Measurements from ENCODE around the gene EDAR. TPM values are rescaled to one million over a fixed set of nuclear protein-coding genes. Genes with fewer than 3 reads are reported as not detected.

The EDAR gene
- polyA plus RNA-seq, 1 experiment = not detected

GRCh38 chr2:108971661-108972566, 17.1 kb downstream of the EDAR start:
- CTCF ChIA-PET = no interaction called here
- H3K27ac ChIP-seq (ENCODE audit: low read depth, low read length) = no peak overlapping the region
- no peak for TF ChIP-seq CTCF (IDR thresholded peaks at IDR 0.05; ENCODE audit: low read depth, low read length)
- peaks cover 38% of the 10 kb centered on the region for H3K27me3 ChIP-seq (ENCODE audit: control insufficient read depth, insufficient read depth, low read length)
- H3K4me3 ChIP-seq (ENCODE audit: low read depth, low read length) = no peak overlapping the region
- peaks cover 7% of the 10 kb centered on the region; the same call in 1 of the 2 replicates for H3K9me3 ChIP-seq (ENCODE audit: control insufficient read depth, insufficient read depth, low read length)
- POLR2A ChIA-PET = no interaction called here
- no peak for DNase-seq (ENCODE audit: low read depth, low spot score)

GRCh38 chr2:108970369-108970768, 18.7 kb downstream of the EDAR start:
- H3K9me3 ChIP-seq (ENCODE audit: control insufficient read depth, insufficient read depth, low read length) = peaks cover 7% of the 10 kb centered on the region; the same call in 1 of the 2 replicates
- ChIA-PET POLR2A (no interaction called here), CTCF (no interaction called here)
- H3K4me3 ChIP-seq (ENCODE audit: low read depth, low read length) = no peak overlapping the region
- no peak for TF ChIP-seq CTCF (IDR thresholded peaks at IDR 0.05; ENCODE audit: low read depth, low read length)
- no peak overlapping the region for H3K27ac ChIP-seq (ENCODE audit: low read depth, low read length)
- DNase-seq (ENCODE audit: low read depth, low spot score) = no peak
- peaks cover 44% of the 10 kb centered on the region for H3K27me3 ChIP-seq (ENCODE audit: control insufficient read depth, insufficient read depth, low read length)

- Histone ChIP-seq H3K9me3 (ENCODE audit: control insufficient read depth, insufficient read depth, low read length) (peaks cover 7% of the 10 kb centered on the region; the same call in 1 of the 2 replicates), H3K4me3 (ENCODE audit: low read depth, low read length) (no peak overlapping the region), H3K27ac (ENCODE audit: low read depth, low read length) (no peak overlapping the region), H3K27me3 (ENCODE audit: control insufficient read depth, insufficient read depth, low read length) (peaks cover 46% of the 10 kb centered on the region)
- POLR2A ChIA-PET = no interaction called here
- TF ChIP-seq CTCF (IDR thresholded peaks at IDR 0.05; ENCODE audit: low read depth, low read length) = no peak
- DNase-seq (ENCODE audit: low read depth, low spot score) = no peak
- CTCF ChIA-PET = no interaction called here
These were observed 19.2 kb downstream of the EDAR start for GRCh38 chr2:108969856-108970255.

GRCh38 chr2:108968619-108969018, 20.4 kb downstream of the EDAR start:
- Histone ChIP-seq H3K27me3 (ENCODE audit: control insufficient read depth, insufficient read depth, low read length) (peaks cover 54% of the 10 kb centered on the region), H3K4me3 (ENCODE audit: low read depth, low read length) (no peak overlapping the region), H3K27ac (ENCODE audit: low read depth, low read length) (no peak overlapping the region), H3K9me3 (ENCODE audit: control insufficient read depth, insufficient read depth, low read length) (peaks cover 7% of the 10 kb centered on the region; the same call in 1 of the 2 replicates)
- POLR2A ChIA-PET = no interaction called here
- CTCF ChIA-PET = no interaction called here
- no peak for TF ChIP-seq CTCF (IDR thresholded peaks at IDR 0.05; ENCODE audit: low read depth, low read length)
- DNase-seq (ENCODE audit: low read depth, low spot score) = no peak

- H3K4me3 ChIP-seq (ENCODE audit: low read depth, low read length) = no peak overlapping the region
- POLR2A ChIA-PET = no interaction called here
- TF ChIP-seq CTCF (IDR thresholded peaks at IDR 0.05; ENCODE audit: low read depth, low read length) = no peak
- DNase-seq (ENCODE audit: low read depth, low spot score) = no peak
- H3K27ac ChIP-seq (ENCODE audit: low read depth, low read length) = no peak overlapping the region
- CTCF ChIA-PET = no interaction called here
- H3K27me3 ChIP-seq (ENCODE audit: control insufficient read depth, insufficient read depth, low read length) = peaks cover 56% of the 10 kb centered on the region
- peaks cover 7% of the 10 kb centered on the region; the same call in 1 of the 2 replicates for H3K9me3 ChIP-seq (ENCODE audit: control insufficient read depth, insufficient read depth, low read length)
These were observed 21.3 kb downstream of the EDAR start for GRCh38 chr2:108967757-108968156.
